Right lobe of liver (tissue), 6 donors: ENCODE data around the gene NLRP9. TPM values are rescaled to one million over a fixed set of nuclear protein-coding genes. Genes with fewer than 3 reads are reported as not detected.

ENCODE experiments used
- ATAC-seq, 4 donors: fragments of 200-7000 bp; cut with Tn5 transposase; one replicate each; pipeline ENCODE4 v1.9.1; 2020; ENCODE audit warnings: mild to moderate bottlenecking in 4 of 4, moderate library complexity in 4 of 4
- DNase-seq, 3 donors: peaks; one replicate each; pipeline ENCODE4 v3.0.0-alpha.2; 2020
- H3K27ac ChIP-seq, 3 donors: fragments of 200-600 bp; one replicate each; pipeline ENCODE4 v1.8.0; 2022
- H3K27me3 ChIP-seq, 2 donors: fragments of 200-600 bp; one replicate each; pipeline ENCODE4 v1.8.0; 2022
- H3K36me3 ChIP-seq, 4 donors: fragments of 200-600 bp; sonication (generic) in 1 of 4; one replicate each; pipeline versions ENCODE4 v1.5.1 to v1.8.0; 2017 to 2022; ENCODE audit warnings: control low read depth in 1 of 4
- H3K4me1 ChIP-seq, 4 donors: fragments of 200-600 bp; sonication (generic) in 1 of 4; one replicate each; pipeline versions ENCODE4 v1.5.1 to v1.8.0; 2017 to 2022; ENCODE audit warnings: control low read depth in 1 of 4
- H3K4me3 ChIP-seq, 3 donors: fragments of 200-600 bp; one replicate each; pipeline ENCODE4 v1.8.0; 2022
- H3K9me3 ChIP-seq, 4 donors: fragments of 200-600 bp; sonication (generic) in 1 of 4; one replicate each; pipeline versions ENCODE4 v1.5.1 to v1.8.0; 2017 to 2022; ENCODE audit warnings: control low read depth in 1 of 4
- POLR2A ChIP-seq: fragments of 450-650 bp; IDR thresholded peaks from one replicate; pipeline ENCODE4 v1.6.1; 2017; ENCODE audit warnings: antibody characterized with exemption, mild to moderate bottlenecking
- WGBS: methylation state at CpG from one replicate; pipeline ENCODE4 v1.1.6; 2018; ENCODE audit warnings: low coverage, low lambda C conversion rate; ENCODE audit not compliant: insufficient coverage; ENCODE audit errors: missing lambda C conversion rate; 5-methylcytosine and 5-hydroxymethylcytosine counted together
- intact Hi-C, 2 donors: fragments of 100-400 bp; cut with DNase I; formaldehyde crosslinking; loops; one replicate each; pipeline versions ENCODE4 v1.11.2 to v1.14.1; 2022
- total RNA-seq, 6 experiments: library from RNA; depleted of rRNA in 2 of 6; stranded (reverse); fragments of >200 nt in 2 of 6; fragmentation: NEBNext Ultra II Directional in 3 of 6; extraction: Animal tissue kit (Norgen Biotek cat#: 25700) in 3 of 6; gene quantifications; one replicate each; pipeline versions ENCODE4 v1.1.0 to v1.2.4, GENCODE V29; 2016 to 2023
- TF ChIP-seq, protein P1 (sequence below), 4 donors: fragments of 200-600 bp in 3 of 4; fragments of 450-650 bp in 1 of 4; IDR thresholded peaks; one replicate each; pipeline versions ENCODE4 v1.5.1 to v1.8.0; 2016 to 2022; ENCODE audit warnings: antibody characterized with exemption in 4 of 4, mild to moderate bottlenecking in 2 of 4
- donor health status: DM: no; HTN: yes; CAD: no.
- donor health status: DM: no; HTN: no; CAD: no.
- donor health status: DM: no; HTN: no; CAD: no.
- donor health status: DM: no; HTN: yes; CAD: no.
- donor health status: DM: no; HTN: yes; CAD: no.

The NLRP9 gene
- total RNA-seq, 6 experiments from 2014 or later = not detected

DNA sequence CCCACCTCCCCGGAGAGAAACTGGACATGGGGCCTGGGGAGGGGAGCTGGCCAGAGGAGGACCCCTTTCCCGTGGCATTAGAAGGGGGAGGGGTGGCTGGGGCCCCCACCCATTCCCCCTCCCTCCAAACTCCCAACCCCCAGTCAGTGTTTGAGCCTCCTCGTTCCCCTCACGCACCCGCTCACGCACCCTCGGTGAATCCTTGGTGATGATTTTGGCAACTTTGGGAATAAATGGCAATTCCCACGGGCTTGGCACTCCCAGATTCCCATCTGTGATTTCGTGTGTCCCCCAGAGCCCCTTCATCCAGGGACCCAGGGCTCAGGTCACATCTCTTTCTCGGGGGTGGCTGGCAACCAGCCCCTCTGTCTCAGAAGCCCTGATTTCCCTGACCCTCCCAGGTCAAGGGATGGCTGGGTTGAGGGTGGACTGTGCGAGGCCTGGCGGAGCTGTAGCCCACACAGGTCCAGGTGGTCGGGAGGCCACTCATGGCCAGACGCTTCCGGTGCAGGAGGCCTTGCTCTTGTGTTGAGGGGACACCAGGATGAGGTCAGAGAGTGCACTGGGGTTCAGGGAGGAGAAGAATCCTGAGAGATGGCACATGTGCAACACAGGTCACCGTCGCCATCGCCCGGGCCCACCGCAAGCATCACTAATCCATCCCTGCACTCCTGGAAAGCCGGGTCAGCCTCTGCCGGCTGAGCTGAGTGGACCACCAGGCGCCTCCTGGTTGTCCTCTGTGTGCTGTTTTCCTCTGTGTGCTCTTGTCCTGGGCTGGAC, 42.5 kb downstream of the NLRP9 start:
- H3K27me3 ChIP-seq = no peaks in the 10 kb centered on the region
- no peak overlapping the region for H3K27ac ChIP-seq
- no peaks in the 10 kb centered on the region for H3K9me3 ChIP-seq
- peaks cover 3 to 56% (median 21%) of the 10 kb centered on the region in 4 donors for H3K36me3 ChIP-seq
- no peak overlapping the region for H3K4me3 ChIP-seq
- DNase-seq (no peak), ATAC-seq (no peak)
- intact Hi-C loops = no loop called here
- H3K4me1 ChIP-seq = no peaks in the 10 kb centered on the region
- WGBS = 88% methylated on average over 9 of the region's 23 CpGs
- TF ChIP-seq, protein P1, sequence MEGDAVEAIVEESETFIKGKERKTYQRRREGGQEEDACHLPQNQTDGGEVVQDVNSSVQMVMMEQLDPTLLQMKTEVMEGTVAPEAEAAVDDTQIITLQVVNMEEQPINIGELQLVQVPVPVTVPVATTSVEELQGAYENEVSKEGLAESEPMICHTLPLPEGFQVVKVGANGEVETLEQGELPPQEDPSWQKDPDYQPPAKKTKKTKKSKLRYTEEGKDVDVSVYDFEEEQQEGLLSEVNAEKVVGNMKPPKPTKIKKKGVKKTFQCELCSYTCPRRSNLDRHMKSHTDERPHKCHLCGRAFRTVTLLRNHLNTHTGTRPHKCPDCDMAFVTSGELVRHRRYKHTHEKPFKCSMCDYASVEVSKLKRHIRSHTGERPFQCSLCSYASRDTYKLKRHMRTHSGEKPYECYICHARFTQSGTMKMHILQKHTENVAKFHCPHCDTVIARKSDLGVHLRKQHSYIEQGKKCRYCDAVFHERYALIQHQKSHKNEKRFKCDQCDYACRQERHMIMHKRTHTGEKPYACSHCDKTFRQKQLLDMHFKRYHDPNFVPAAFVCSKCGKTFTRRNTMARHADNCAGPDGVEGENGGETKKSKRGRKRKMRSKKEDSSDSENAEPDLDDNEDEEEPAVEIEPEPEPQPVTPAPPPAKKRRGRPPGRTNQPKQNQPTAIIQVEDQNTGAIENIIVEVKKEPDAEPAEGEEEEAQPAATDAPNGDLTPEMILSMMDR (IDR thresholded peaks at IDR 0.05) = no peak
- TF ChIP-seq POLR2A = no peak

DNA sequence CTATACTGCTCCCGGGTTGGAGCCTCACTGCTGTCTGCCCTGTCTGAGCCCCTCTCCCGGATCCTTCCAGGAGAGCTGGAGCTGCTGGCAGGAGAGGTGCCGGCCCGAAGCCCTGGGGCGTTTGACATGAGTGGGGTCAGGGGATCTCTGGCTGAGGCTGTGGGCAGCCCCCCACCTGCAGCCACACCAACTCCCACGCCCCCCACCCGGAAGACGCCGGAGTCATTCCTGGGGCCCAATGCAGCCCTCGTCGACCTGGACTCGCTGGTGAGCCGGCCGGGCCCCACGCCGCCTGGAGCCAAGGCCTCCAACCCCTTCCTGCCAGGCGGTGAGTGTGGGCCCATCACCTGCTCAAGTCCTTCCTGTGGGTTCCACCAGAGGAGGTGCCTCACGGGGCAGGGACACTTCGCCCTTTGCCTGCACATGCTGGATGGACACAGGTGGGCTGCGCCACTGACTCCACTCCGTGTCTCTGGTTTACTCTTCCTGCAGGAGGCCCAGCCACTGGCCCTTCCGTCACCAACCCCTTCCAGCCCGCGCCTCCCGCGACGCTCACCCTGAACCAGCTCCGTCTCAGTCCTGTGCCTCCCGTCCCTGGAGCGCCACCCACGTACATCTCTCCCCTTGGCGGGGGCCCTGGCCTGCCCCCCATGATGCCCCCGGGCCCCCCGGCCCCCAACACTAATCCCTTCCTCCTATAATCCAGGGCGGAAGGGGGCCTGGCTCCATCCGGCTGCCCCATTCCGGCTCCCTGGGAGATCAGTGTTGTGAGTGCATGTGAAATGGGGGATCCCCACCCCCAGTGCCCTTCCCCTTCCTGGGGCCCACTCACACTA, 43.3 kb downstream of the NLRP9 start:
- intact Hi-C loops = no loop called here
- Histone ChIP-seq H3K27me3 (no peaks in the 10 kb centered on the region), H3K9me3 (no peaks in the 10 kb centered on the region), H3K27ac (no peak overlapping the region), H3K4me1 (no peaks in the 10 kb centered on the region), H3K4me3 (no peak overlapping the region), H3K36me3 (peaks cover 3 to 64% (median 27%) of the 10 kb centered on the region in 4 donors)
- ATAC-seq (no peak), DNase-seq (no peak)
- WGBS = 92% methylated on average over 11 of the region's 37 CpGs
- TF ChIP-seq, protein P1 (IDR thresholded peaks at IDR 0.05) = no peak
- no peak for TF ChIP-seq POLR2A

GRCh38 chr19:55694241-55694655, 44.0 kb downstream of the NLRP9 start:
- 82% methylated on average over 9 of the region's 15 CpGs for WGBS
- H3K4me3 ChIP-seq = no peak overlapping the region
- no peak for TF ChIP-seq POLR2A
- TF ChIP-seq, protein P1 (IDR thresholded peaks at IDR 0.05) = no peak
- no peaks in the 10 kb centered on the region for H3K9me3 ChIP-seq
- no peak for DNase-seq
- no peak overlapping the region for H3K27ac ChIP-seq
- H3K4me1 ChIP-seq = no peaks in the 10 kb centered on the region
- no peaks in the 10 kb centered on the region for H3K27me3 ChIP-seq
- intact Hi-C loops = no loop called here
- H3K36me3 ChIP-seq = peaks cover 3 to 65% (median 29%) of the 10 kb centered on the region in 4 donors
- no peak for ATAC-seq

- no peak for ATAC-seq
- H3K9me3 ChIP-seq = no peaks in the 10 kb centered on the region
- no peaks in the 10 kb centered on the region for H3K4me1 ChIP-seq
- H3K27ac ChIP-seq = no peak overlapping the region
- intact Hi-C loops = no loop called here
- peaks cover 3 to 69% (median 31%) of the 10 kb centered on the region in 4 donors for H3K36me3 ChIP-seq
- no peak for DNase-seq
- TF ChIP-seq, protein P1 (IDR thresholded peaks at IDR 0.05) = no peak
- H3K4me3 ChIP-seq = no peak overlapping the region
- H3K27me3 ChIP-seq = no peaks in the 10 kb centered on the region
- WGBS = 90% methylated on average over 4 of the region's 20 CpGs
Measured at GRCh38 chr19:55693336-55693974, 44.7 kb downstream of the NLRP9 start.
